ENCODE measurements around the gene PLEKHG5. TPM values are rescaled to one million over a fixed set of nuclear protein-coding genes. Genes with fewer than 3 reads are reported as not detected.

PLEKHG5 gene, protein sequence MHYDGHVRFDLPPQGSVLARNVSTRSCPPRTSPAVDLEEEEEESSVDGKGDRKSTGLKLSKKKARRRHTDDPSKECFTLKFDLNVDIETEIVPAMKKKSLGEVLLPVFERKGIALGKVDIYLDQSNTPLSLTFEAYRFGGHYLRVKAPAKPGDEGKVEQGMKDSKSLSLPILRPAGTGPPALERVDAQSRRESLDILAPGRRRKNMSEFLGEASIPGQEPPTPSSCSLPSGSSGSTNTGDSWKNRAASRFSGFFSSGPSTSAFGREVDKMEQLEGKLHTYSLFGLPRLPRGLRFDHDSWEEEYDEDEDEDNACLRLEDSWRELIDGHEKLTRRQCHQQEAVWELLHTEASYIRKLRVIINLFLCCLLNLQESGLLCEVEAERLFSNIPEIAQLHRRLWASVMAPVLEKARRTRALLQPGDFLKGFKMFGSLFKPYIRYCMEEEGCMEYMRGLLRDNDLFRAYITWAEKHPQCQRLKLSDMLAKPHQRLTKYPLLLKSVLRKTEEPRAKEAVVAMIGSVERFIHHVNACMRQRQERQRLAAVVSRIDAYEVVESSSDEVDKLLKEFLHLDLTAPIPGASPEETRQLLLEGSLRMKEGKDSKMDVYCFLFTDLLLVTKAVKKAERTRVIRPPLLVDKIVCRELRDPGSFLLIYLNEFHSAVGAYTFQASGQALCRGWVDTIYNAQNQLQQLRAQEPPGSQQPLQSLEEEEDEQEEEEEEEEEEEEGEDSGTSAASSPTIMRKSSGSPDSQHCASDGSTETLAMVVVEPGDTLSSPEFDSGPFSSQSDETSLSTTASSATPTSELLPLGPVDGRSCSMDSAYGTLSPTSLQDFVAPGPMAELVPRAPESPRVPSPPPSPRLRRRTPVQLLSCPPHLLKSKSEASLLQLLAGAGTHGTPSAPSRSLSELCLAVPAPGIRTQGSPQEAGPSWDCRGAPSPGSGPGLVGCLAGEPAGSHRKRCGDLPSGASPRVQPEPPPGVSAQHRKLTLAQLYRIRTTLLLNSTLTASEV
- 10 to 100 TPM in 1 of 2 donors, 1 to 10 TPM in 1; 6.6 to 39.3 TPM for total RNA-seq
- 1 to 10 TPM; 2.6 to 8.0 TPM for polyA plus RNA-seq
- long read RNA-seq, donor 1, partial matches to known transcripts, result 1 of 3 reads
- long read RNA-seq, donor 1, other reads (novel, unspliced or antisense), result 2 of 3 reads
- long read RNA-seq, donor 2, partial matches to known transcripts, result 8 of 12 reads
- long read RNA-seq, donor 2, other reads (novel, unspliced or antisense), result 3 of 12 reads

- H3K9me3 ChIP-seq (ENCODE audit: control insufficient read depth, low read length), result no peaks in the 10 kb centered on the region
- no peaks in the 10 kb centered on the region for H3K36me3 ChIP-seq (ENCODE audit: control insufficient read depth in 1 of 2, insufficient read depth in 2 of 2, low read length in 1 of 2)
- H3K4me1 ChIP-seq (ENCODE audit: control insufficient read depth in 1 of 2, insufficient read depth in 2 of 2, low read length in 2 of 2), result no peaks in the 10 kb centered on the region
- H3K4me3 ChIP-seq (ENCODE audit: low read length in 2 of 2), result peak within 1 kb of the TSS; percentile 62
- no peak within 1 kb of the TSS for H3K27ac ChIP-seq (ENCODE audit: low read depth in 1 of 2, low read length in 2 of 2)
- no peaks in the 10 kb centered on the region for H3K27me3 ChIP-seq (ENCODE audit: control insufficient read depth in 1 of 2, insufficient read depth in 2 of 2, low read length in 1 of 2)
- 80 to 83% methylated on average over 6 of the region's 6 CpGs for WGBS, 2 donors
- DNase-seq, result no peak
- intact Hi-C loops (cut with DNase I), result loop anchor here in 1 of 2 donors (2.0 kb wide), 1 partner anchor 63 kb away; the partner anchor contains the start of genes NOL9 and TAS1R1
- no peak for ATAC-seq (ENCODE audit: low FRiP score)
These were observed at the start of gene PLEKHG5 for GRCh38 chr1:6491480-6491962. TSS of gene PLEKHG5 (minus strand) at chr1:6491667. CDS start at chr1:6477571, 14,096 bp downstream.

DNA sequence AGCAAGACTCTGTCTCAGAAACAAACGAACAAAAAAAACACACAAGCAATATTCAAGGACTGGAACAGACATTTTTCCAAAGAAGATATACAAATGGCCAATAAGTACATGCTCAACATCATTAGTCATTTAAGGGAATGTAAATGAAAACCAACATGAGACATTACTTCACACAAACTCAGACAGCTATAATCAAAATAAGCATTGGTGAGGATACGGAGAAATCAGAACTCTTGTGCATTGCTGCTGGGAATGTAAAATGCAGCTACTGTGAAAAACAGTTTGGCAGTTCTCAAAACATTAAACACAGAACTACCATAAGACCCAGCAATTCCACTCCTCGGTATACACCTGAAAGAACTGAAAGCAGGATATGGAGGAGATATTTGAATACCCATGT is 47.5 kb upstream of the PLEKHG5 start:
- ATAC-seq (ENCODE audit: low FRiP score) (no peak), DNase-seq (no peak)
- no peaks in the 10 kb centered on the region for H3K9me3 ChIP-seq (ENCODE audit: control insufficient read depth, low read length)
- intact Hi-C loops (cut with DNase I), result no loop called here
- no peaks in the 10 kb centered on the region for H3K4me1 ChIP-seq (ENCODE audit: control insufficient read depth in 1 of 2, insufficient read depth in 2 of 2, low read length in 2 of 2)
- no peak overlapping the region for H3K27ac ChIP-seq (ENCODE audit: low read depth in 1 of 2, low read length in 2 of 2)
- no peaks in the 10 kb centered on the region for H3K27me3 ChIP-seq (ENCODE audit: control insufficient read depth in 1 of 2, insufficient read depth in 2 of 2, low read length in 1 of 2)
- no peak overlapping the region for H3K4me3 ChIP-seq (ENCODE audit: low read length in 2 of 2)
- 11 to 17% methylated on average over 3 of the region's 3 CpGs for WGBS, 2 donors
- H3K36me3 ChIP-seq (ENCODE audit: control insufficient read depth in 1 of 2, insufficient read depth in 2 of 2, low read length in 1 of 2), result peaks cover 2 to 5% of the 10 kb centered on the region in 2 donors

- no peak overlapping the region for H3K27ac ChIP-seq (ENCODE audit: low read depth in 1 of 2, low read length in 2 of 2)
- 76 to 86% methylated on average over 5 of the region's 5 CpGs for WGBS, 2 donors
- H3K9me3 ChIP-seq (ENCODE audit: control insufficient read depth, low read length), result no peaks in the 10 kb centered on the region
- ATAC-seq (ENCODE audit: low FRiP score), result no peak
- no peak for DNase-seq
- peaks cover 2 to 12% of the 10 kb centered on the region in 2 donors for H3K36me3 ChIP-seq (ENCODE audit: control insufficient read depth in 1 of 2, insufficient read depth in 2 of 2, low read length in 1 of 2)
- H3K4me3 ChIP-seq (ENCODE audit: low read length in 2 of 2), result no peak overlapping the region
- H3K4me1 ChIP-seq (ENCODE audit: control insufficient read depth in 1 of 2, insufficient read depth in 2 of 2, low read length in 2 of 2), result no peaks in the 10 kb centered on the region
- no peaks in the 10 kb centered on the region for H3K27me3 ChIP-seq (ENCODE audit: control insufficient read depth in 1 of 2, insufficient read depth in 2 of 2, low read length in 1 of 2)
- intact Hi-C loops (cut with DNase I), result no loop called here
These were observed 44.8 kb upstream of the PLEKHG5 start for GRCh38 chr1:6536291-6536690.

GRCh38 chr1:6535214-6535613 is 43.7 kb upstream of the PLEKHG5 start:
- H3K36me3 ChIP-seq (ENCODE audit: control insufficient read depth in 1 of 2, insufficient read depth in 2 of 2, low read length in 1 of 2), result peaks cover 2 to 12% of the 10 kb centered on the region in 2 donors
- intact Hi-C loops (cut with DNase I), result no loop called here
- no peaks in the 10 kb centered on the region for H3K9me3 ChIP-seq (ENCODE audit: control insufficient read depth, low read length)
- DNase-seq (peak; percentile 12 to 61), ATAC-seq (ENCODE audit: low FRiP score) (no peak)
- H3K4me3 ChIP-seq (ENCODE audit: low read length in 2 of 2), result no peak overlapping the region
- no peaks in the 10 kb centered on the region for H3K4me1 ChIP-seq (ENCODE audit: control insufficient read depth in 1 of 2, insufficient read depth in 2 of 2, low read length in 2 of 2)
- no peak overlapping the region for H3K27ac ChIP-seq (ENCODE audit: low read depth in 1 of 2, low read length in 2 of 2)
- 92 to 97% methylated on average over 4 of the region's 4 CpGs for WGBS, 2 donors
- no peaks in the 10 kb centered on the region for H3K27me3 ChIP-seq (ENCODE audit: control insufficient read depth in 1 of 2, insufficient read depth in 2 of 2, low read length in 1 of 2)

DNA sequence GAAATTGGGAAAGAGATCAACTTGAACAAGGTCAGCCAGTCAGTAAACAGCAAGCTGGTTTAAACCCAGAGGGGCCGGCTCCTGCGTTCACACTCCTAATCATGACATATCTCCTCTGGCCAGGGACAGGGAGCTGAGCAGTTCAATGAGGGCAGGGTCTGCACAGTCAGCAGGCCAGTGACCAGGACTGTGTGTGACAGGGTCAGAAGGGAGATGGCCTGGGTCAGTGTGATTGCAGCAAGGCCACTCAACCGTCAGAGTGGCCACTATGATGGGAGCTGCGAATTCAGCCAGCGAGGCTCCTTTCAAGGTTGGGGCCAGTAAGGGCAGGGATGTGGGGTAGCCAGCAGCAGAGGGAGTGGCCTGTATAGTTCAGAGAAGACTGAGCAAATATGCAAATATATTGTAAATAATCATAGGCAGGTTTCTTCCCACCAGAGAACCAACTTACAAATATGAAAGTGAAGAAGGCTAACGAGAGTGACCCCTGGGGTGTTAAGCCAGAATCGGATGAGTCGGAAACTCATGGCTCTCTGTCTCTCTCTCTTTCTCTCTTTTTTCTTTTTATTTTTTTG is 42.9 kb upstream of the PLEKHG5 start:
- Histone ChIP-seq H3K27ac (ENCODE audit: low read depth in 1 of 2, low read length in 2 of 2) (no peak overlapping the region), H3K36me3 (ENCODE audit: control insufficient read depth in 1 of 2, insufficient read depth in 2 of 2, low read length in 1 of 2) (peaks cover 2 to 12% of the 10 kb centered on the region in 2 donors), H3K27me3 (ENCODE audit: control insufficient read depth in 1 of 2, insufficient read depth in 2 of 2, low read length in 1 of 2) (no peaks in the 10 kb centered on the region), H3K4me3 (ENCODE audit: low read length in 2 of 2) (no peak overlapping the region), H3K4me1 (ENCODE audit: control insufficient read depth in 1 of 2, insufficient read depth in 2 of 2, low read length in 2 of 2) (no peaks in the 10 kb centered on the region), H3K9me3 (ENCODE audit: control insufficient read depth, low read length) (no peaks in the 10 kb centered on the region)
- ATAC-seq (ENCODE audit: low FRiP score) (no peak), DNase-seq (peak; percentile 24)
- WGBS, 2 donors, result 91 to 95% methylated on average over 8 of the region's 8 CpGs
- intact Hi-C loops (cut with DNase I), result no loop called here

DNA sequence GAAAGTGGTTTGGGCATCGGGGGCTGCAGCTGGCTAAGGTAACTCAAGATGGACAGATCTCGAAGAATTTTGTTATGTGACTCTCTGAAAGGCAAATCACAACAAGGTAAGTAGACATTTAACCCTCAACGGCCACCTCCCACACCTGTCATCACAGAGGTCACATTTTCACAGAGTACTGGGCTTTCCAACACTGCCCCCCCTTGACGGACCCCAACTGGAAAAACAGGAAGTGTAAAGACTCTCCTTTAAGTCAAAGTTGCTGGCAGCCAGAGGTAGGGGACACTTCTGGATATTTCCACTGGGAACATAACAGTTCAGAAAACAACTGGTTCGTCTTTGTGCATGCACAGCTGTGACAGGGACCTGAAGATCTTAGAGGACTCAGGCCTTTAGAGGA is 40.5 kb upstream of the PLEKHG5 start:
- DNase-seq (peak in 1 of 2 donors; percentile 17), ATAC-seq (ENCODE audit: low FRiP score) (no peak)
- peaks cover 2 to 19% of the 10 kb centered on the region in 2 donors for H3K36me3 ChIP-seq (ENCODE audit: control insufficient read depth in 1 of 2, insufficient read depth in 2 of 2, low read length in 1 of 2)

GRCh38 chr1:6530504-6531160 is 39.2 kb upstream of the PLEKHG5 start:
- no peak for ATAC-seq (ENCODE audit: low FRiP score)
- no peaks in the 10 kb centered on the region for H3K9me3 ChIP-seq (ENCODE audit: control insufficient read depth, low read length)
- 97 to 98% methylated on average over 13 of the region's 13 CpGs for WGBS, 2 donors
- no peaks in the 10 kb centered on the region for H3K4me1 ChIP-seq (ENCODE audit: control insufficient read depth in 1 of 2, insufficient read depth in 2 of 2, low read length in 2 of 2)
- intact Hi-C loops (cut with DNase I), result no loop called here
- peaks cover 0 to 20% of the 10 kb centered on the region in 2 donors for H3K36me3 ChIP-seq (ENCODE audit: control insufficient read depth in 1 of 2, insufficient read depth in 2 of 2, low read length in 1 of 2)
- DNase-seq, result peak in 1 of 2 donors; percentile 32
- no peak overlapping the region for H3K4me3 ChIP-seq (ENCODE audit: low read length in 2 of 2)
- H3K27ac ChIP-seq (ENCODE audit: low read depth in 1 of 2, low read length in 2 of 2), result no peak overlapping the region
- no peaks in the 10 kb centered on the region for H3K27me3 ChIP-seq (ENCODE audit: control insufficient read depth in 1 of 2, insufficient read depth in 2 of 2, low read length in 1 of 2)

More for the DNA sequence above, 40.5 kb upstream of the PLEKHG5 start:
- no peaks in the 10 kb centered on the region for H3K9me3 ChIP-seq (ENCODE audit: control insufficient read depth, low read length)
- H3K4me1 ChIP-seq (ENCODE audit: control insufficient read depth in 1 of 2, insufficient read depth in 2 of 2, low read length in 2 of 2), result no peaks in the 10 kb centered on the region
- 85 to 86% methylated on average over 5 of the region's 5 CpGs for WGBS, 2 donors
- no peaks in the 10 kb centered on the region for H3K27me3 ChIP-seq (ENCODE audit: control insufficient read depth in 1 of 2, insufficient read depth in 2 of 2, low read length in 1 of 2)
- intact Hi-C loops (cut with DNase I), result no loop called here
- H3K4me3 ChIP-seq (ENCODE audit: low read length in 2 of 2), result no peak overlapping the region
- H3K27ac ChIP-seq (ENCODE audit: low read depth in 1 of 2, low read length in 2 of 2), result no peak overlapping the region
